Hepatocyte (in vitro differentiated cells): Measurements from ENCODE around the gene FCER1A.

Source experiments
- CTCF ChIP-seq: fragments of 200-600 bp; sonication (generic); IDR thresholded peaks from 2 replicates; pipeline ENCODE4 v1.5.1; 2016; ENCODE audit warnings: antibody characterized with exemption, mild to moderate bottlenecking; ENCODE audit not compliant: poor library complexity
- EZH2 ChIP-seq: fragments of 200-600 bp; sonication (generic); IDR thresholded peaks from 2 replicates; pipeline ENCODE4 v1.6.1; 2016; ENCODE audit warnings: antibody characterized with exemption, mild to moderate bottlenecking, borderline replicate concordance
- EZH2phosphoT487 ChIP-seq: fragments of 200-600 bp; sonication (generic); IDR thresholded peaks from one replicate; pipeline ENCODE4 v1.6.1; 2018; ENCODE audit warnings: antibody characterized with exemption, mild to moderate bottlenecking, low read depth, moderate library complexity; ENCODE audit not compliant: unreplicated experiment, severe bottlenecking

- no peak for TF ChIP-seq CTCF
- TF ChIP-seq EZH2, result no peak
- TF ChIP-seq EZH2phosphoT487, result no peak
Observed at GRCh38 chr1:159279773-159280172, 22.4 kb upstream of the FCER1A start.
